ENCODE data around the gene IKZF4. TPM values are rescaled to one million over a fixed set of nuclear protein-coding genes. Genes with fewer than 3 reads are reported as not detected.
A peak's percentile ranks its signal among the peaks of the same experiment; 100 is the strongest.
"Not testable (repeated sequence)": the region's sequence is repeated elsewhere in the genome, so short reads cannot be mapped to it uniquely, and the experiment has no call there.

Gene IKZF4
- total RNA-seq, 2 experiments from 2014 or later, result 1.3 to 6.0 TPM

DNA sequence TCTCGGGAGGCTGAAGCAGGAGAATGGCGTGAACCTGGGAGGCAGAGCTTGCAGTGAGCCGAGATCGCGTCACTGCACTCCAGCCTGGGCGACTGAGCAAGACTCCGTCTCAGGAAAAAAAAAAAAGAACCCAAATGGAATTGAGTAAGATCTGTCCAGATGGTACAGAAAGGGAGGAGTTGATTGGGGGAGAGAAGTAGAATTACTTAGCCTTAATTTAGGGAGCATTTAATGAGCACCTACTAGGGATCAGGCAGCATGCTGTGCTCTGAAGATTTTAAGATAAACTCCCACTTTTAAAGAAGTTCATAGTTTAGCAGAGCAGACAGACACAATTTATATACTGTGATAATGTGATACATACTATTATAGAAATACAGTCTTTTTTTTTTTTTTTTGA lies 42.5 kb upstream of the IKZF4 start:
- H3K9me2 ChIP-seq (ENCODE audit: insufficient read depth, low read length), result no peaks in the 10 kb centered on the region
- POLR2A ChIA-PET, result no interaction called here
- no peaks in the 10 kb centered on the region for H4K20me1 ChIP-seq (ENCODE audit: insufficient read depth, low read length)
- H3K4me2 ChIP-seq (ENCODE audit: low read length), result no peak overlapping the region
- peaks cover 32% of the 10 kb centered on the region for H3K4me1 ChIP-seq (ENCODE audit: insufficient read depth, low read length, poor library complexity, severe bottlenecking)
- intact Hi-C loops (cut with micrococcal nuclease; ENCODE audit: unreplicated experiment), result no loop called here
- no peak overlapping the region for H2AFZ ChIP-seq (ENCODE audit: low read length)
- no peak for TF ChIP-seq EZH2phosphoT487 (IDR thresholded peaks at IDR 0.05; ENCODE audit: borderline replicate concordance, low read depth, low read length)
- TF ChIP-seq, protein P1, sequence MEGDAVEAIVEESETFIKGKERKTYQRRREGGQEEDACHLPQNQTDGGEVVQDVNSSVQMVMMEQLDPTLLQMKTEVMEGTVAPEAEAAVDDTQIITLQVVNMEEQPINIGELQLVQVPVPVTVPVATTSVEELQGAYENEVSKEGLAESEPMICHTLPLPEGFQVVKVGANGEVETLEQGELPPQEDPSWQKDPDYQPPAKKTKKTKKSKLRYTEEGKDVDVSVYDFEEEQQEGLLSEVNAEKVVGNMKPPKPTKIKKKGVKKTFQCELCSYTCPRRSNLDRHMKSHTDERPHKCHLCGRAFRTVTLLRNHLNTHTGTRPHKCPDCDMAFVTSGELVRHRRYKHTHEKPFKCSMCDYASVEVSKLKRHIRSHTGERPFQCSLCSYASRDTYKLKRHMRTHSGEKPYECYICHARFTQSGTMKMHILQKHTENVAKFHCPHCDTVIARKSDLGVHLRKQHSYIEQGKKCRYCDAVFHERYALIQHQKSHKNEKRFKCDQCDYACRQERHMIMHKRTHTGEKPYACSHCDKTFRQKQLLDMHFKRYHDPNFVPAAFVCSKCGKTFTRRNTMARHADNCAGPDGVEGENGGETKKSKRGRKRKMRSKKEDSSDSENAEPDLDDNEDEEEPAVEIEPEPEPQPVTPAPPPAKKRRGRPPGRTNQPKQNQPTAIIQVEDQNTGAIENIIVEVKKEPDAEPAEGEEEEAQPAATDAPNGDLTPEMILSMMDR (conservative IDR thresholded peaks at IDR 0.05; ENCODE audit: low read length), result no peak
- BruUV-seq (replicated peaks), result no TSS peak
- peaks cover 21% of the 10 kb centered on the region; the same call in 1 of the 2 replicates for H3K79me2 ChIP-seq (ENCODE audit: insufficient read depth, low read depth, low read length)
- no peak for DNase-seq (ENCODE audit: low spot score)
- CTCF ChIA-PET (ENCODE audit: unreplicated experiment), result no interaction called here
- H3K9me3 ChIP-seq (ENCODE audit: low read length), result no peaks in the 10 kb centered on the region
- no peak overlapping the region for H3K27ac ChIP-seq (ENCODE audit: low read depth, low read length, poor library complexity, severe bottlenecking)
- no peak overlapping the region for H3K4me3 ChIP-seq (ENCODE audit: low read depth, low read length, poor library complexity, severe bottlenecking)
- H3K36me3 ChIP-seq (ENCODE audit: insufficient read depth, low read length), result peaks cover 32% of the 10 kb centered on the region

DNA sequence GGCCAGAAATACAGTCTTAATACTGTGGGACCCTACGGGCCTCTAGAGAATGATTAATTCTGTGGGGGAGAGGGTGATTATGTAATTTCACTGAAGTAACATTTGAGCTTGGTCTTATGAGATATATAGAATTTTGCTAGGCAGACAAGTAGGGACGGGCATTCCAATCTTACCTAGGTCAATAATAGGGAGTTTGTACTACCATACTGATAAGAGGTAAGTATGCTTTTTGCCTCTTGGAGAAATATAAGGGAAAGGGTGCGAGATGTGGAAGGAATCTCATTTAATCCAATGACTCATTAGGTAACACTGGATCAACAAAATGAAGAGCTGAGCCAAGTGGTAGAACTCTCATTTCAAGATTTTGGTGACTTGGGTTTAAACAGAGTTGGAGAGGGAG lies 41.8 kb upstream of the IKZF4 start:
- POLR2A ChIA-PET, result interaction anchor here (0.8 kb wide), 1 partner anchor 17 kb away, joined by 9 read pairs; no protein-coding TSS in a partner anchor
- Histone ChIP-seq H3K9me2 (ENCODE audit: insufficient read depth, low read length) (no peaks in the 10 kb centered on the region), H3K4me1 (ENCODE audit: insufficient read depth, low read length, poor library complexity, severe bottlenecking) (peaks cover 37% of the 10 kb centered on the region), H2AFZ (ENCODE audit: low read length) (no peak overlapping the region), H3K4me3 (ENCODE audit: low read depth, low read length, poor library complexity, severe bottlenecking) (no peak overlapping the region), H3K4me2 (ENCODE audit: low read length) (no peak overlapping the region), H3K79me2 (ENCODE audit: insufficient read depth, low read depth, low read length) (peaks cover 21% of the 10 kb centered on the region; the same call in 1 of the 2 replicates), H4K20me1 (ENCODE audit: insufficient read depth, low read length) (no peaks in the 10 kb centered on the region), H3K9me3 (ENCODE audit: low read length) (no peaks in the 10 kb centered on the region), H3K27ac (ENCODE audit: low read depth, low read length, poor library complexity, severe bottlenecking) (no peak overlapping the region), H3K36me3 (ENCODE audit: insufficient read depth, low read length) (peaks cover 36% of the 10 kb centered on the region)
- CTCF ChIA-PET (ENCODE audit: unreplicated experiment), result no interaction called here
- intact Hi-C loops (cut with micrococcal nuclease; ENCODE audit: unreplicated experiment), result no loop called here
- no peak for DNase-seq (ENCODE audit: low spot score)
- BruUV-seq (replicated peaks), result no TSS peak
- TF ChIP-seq, protein P1 (conservative IDR thresholded peaks at IDR 0.05; ENCODE audit: low read length), result no peak
- TF ChIP-seq EZH2phosphoT487 (IDR thresholded peaks at IDR 0.05; ENCODE audit: borderline replicate concordance, low read depth, low read length), result no peak

DNA sequence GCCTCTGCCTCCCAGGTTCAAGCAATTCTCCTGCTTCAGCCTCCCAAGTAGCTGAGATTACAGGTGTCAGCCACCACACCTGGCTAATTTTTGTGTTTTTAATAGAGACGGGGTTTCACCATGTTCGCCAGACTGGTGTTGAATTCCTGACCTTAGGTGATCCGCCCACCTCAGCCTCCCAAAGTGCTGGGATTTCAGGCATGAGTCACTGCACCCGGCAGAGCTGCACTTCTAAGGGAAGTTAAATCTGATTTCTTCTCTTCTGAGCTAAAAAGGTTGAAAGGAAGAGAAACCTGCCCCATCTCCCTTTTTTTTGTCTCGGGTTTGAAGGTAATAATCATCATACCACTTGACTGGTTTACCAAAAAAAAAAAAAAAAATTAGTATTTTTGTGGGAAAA lies 39.0 kb upstream of the IKZF4 start:
- intact Hi-C loops (cut with micrococcal nuclease; ENCODE audit: unreplicated experiment); H2AFZ ChIP-seq (ENCODE audit: low read length); H3K9me3 ChIP-seq (ENCODE audit: low read length); H3K9me2 ChIP-seq (ENCODE audit: insufficient read depth, low read length); H4K20me1 ChIP-seq (ENCODE audit: insufficient read depth, low read length); DNase-seq (ENCODE audit: low spot score); BruUV-seq (replicated peaks); H3K79me2 ChIP-seq (ENCODE audit: insufficient read depth, low read depth, low read length); H3K4me3 ChIP-seq (ENCODE audit: low read depth, low read length, poor library complexity, severe bottlenecking): not testable (repeated sequence)
- Histone ChIP-seq H3K4me1 (ENCODE audit: insufficient read depth, low read length, poor library complexity, severe bottlenecking) (peaks cover 28% of the 10 kb centered on the region), H3K27ac (ENCODE audit: low read depth, low read length, poor library complexity, severe bottlenecking) (peak overlapping the region; percentile 46), H3K36me3 (ENCODE audit: insufficient read depth, low read length) (peaks cover 28% of the 10 kb centered on the region), H3K4me2 (ENCODE audit: low read length) (0 out of 2 replicates have a peak overlapping the region, but pooled peaks have one; percentile 63)
- ChIA-PET POLR2A (interaction anchor here (0.6 to 4.2 kb wide), 12 partner anchors 8 to 1646 kb away, joined by 3 to 32 read pairs (median 4); partner anchors contain the start of genes ORMDL2, RAB5B, RNF41 and SARNP), CTCF (ENCODE audit: unreplicated experiment) (interaction anchor here (0.7 to 1.1 kb wide), 2 partner anchors 62 to 244 kb away, joined by 3 to 4 read pairs; no protein-coding TSS in a partner anchor)
